IMR-90 (cell line): ENCODE results near the gene ITGAL. TPM values are rescaled to one million over a fixed set of nuclear protein-coding genes. Genes with fewer than 3 reads are reported as not detected.

Experiments
- CTCF ChIP-seq: conservative IDR thresholded peaks from 2 replicates; pipeline ENCODE4 v1.5.1; 2012; ENCODE audit warnings: mild to moderate bottlenecking, low read depth, low read length, improper control_type of control experiment
- polyA plus RNA-seq, 3 experiments: library from polyadenylated mRNA; depleted of rRNA; stranded (reverse); fragments of >200 nt; gene quantifications; 2 replicates each; pipeline ENCODE4 v1.2.3, GENCODE V29; 2012; ENCODE audit warnings: low replicate concordance in 1 of 3
- total RNA-seq: library from RNA; depleted of rRNA; stranded (reverse); fragments of >200 nt; gene quantifications from 2 replicates; pipeline ENCODE4 v1.2.3, GENCODE V29; 2012

ITGAL gene
- total and polyA plus RNA-seq, 2 of the 4 experiments (the other 2 are of a cell fraction), result not detected

- no peak for TF ChIP-seq CTCF
Observed at GRCh38 chr16:30523768-30524574, 51.4 kb downstream of the ITGAL start (continued).
